Measurements from ENCODE around the gene NCR2. TPM values are rescaled to one million over a fixed set of nuclear protein-coding genes. Genes with fewer than 3 reads are reported as not detected.

NCR2 gene
- polyA plus RNA-seq, 1 of the 3 experiments (the other 2 are of a cell fraction), result not detected

DNA sequence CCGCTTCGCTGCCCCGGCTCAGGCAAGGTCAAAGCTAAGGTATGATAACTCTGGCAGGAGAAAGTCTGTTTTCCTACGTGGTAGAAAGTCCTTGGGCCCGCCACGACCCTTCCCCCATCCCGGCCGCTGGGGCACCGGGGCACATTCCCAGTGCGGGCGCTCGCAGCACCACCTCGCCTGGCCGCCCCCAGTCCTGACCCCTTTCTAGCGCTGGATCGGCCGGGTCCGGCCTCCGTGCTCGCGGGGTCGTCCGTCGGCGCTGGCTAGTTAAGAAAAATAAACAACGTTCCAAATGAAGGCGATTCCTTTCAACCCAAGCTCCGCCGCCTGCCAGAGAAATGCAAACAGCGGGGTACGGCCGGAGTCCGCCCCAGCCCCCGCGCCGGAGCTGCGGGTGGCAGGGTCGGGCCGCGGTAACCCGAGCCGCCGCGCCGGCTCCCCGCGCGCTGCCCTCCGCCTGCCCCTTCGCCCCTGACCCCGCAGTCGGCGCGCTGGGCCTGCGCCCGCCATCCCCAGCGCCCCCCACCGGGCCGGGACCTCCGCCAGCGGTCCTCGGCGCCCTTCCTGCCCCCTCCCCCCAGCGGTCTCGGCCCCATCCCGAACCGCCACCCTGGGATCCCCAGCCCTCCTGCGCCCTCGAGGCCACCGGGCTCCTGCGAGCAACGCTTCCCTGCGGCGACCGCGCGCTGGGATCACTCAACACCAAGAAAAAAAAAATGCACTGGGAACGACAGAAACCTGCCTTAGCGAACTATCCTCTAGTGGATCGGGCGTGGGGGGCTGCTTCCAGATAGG is 37.6 kb downstream of the NCR2 start:
- Histone ChIP-seq H3K4me1 (ENCODE audit: control insufficient read depth in 1 of 2, insufficient read depth in 2 of 2, low read depth in 1 of 2, low read length in 1 of 2) (peaks cover 2 to 3% of the 10 kb centered on the region in 2 experiments; a peak in 1 of 4 replicates), H3K4me3 (ENCODE audit: low read depth in 2 of 2, low read length in 1 of 2) (peak overlapping the region in 1 of 2 experiments; percentile 26; a peak in 1 of 4 replicates), H4K20me1 (ENCODE audit: insufficient read depth) (no peaks in the 10 kb centered on the region), H3F3A (replicated peaks; ENCODE audit: insufficient read depth) (peaks cover 3% of the 10 kb centered on the region), H2AFZ (ENCODE audit: low read depth) (no peak overlapping the region), H3K9me3 (no peaks in the 10 kb centered on the region), H3K79me2 (ENCODE audit: insufficient read depth) (no peaks in the 10 kb centered on the region), H3K9ac (no peak overlapping the region), H3K27ac (ENCODE audit: low read depth in 2 of 2, low read length in 1 of 2) (no peak overlapping the region), H3K36me3 (replicated peaks in 1 of 2; ENCODE audit: control insufficient read depth in 1 of 2, insufficient read depth in 2 of 2, low read length in 1 of 2) (no peaks in the 10 kb centered on the region), H3K27me3 (ENCODE audit: insufficient read depth) (peaks cover 87% of the 10 kb centered on the region), H3K9me2 (no peaks in the 10 kb centered on the region), H3K4me2 (peak overlapping the region; percentile 71; the same call in 1 of the 2 replicates)
- ChIA-PET CTCF (interaction anchor here (0.7 to 12.1 kb wide), 13 partner anchors 8 to 311 kb away, joined by 3 to 285 read pairs (median 6); no protein-coding TSS in a partner anchor), POLR2A (no interaction called here)
- WGBS (ENCODE audit: low lambda C conversion rate), result 14% methylated on average over 25 of the region's 81 CpGs
- TF ChIP-seq EZH2phosphoT487 (IDR thresholded peaks at IDR 0.05; ENCODE audit: borderline replicate concordance, low read depth) (0 out of 2 replicates have a peak, but pooled peaks have one; percentile 74), MEF2A (IDR thresholded peaks at IDR 0.05; ENCODE audit: borderline replicate concordance, low read depth) (no peak)
- DNase-seq, result peak; percentile 47

- Histone ChIP-seq H3K4me3 (ENCODE audit: low read depth in 2 of 2, low read length in 1 of 2) (no peak overlapping the region), H3K27me3 (ENCODE audit: insufficient read depth) (peaks cover 92% of the 10 kb centered on the region), H3K27ac (ENCODE audit: low read depth in 2 of 2, low read length in 1 of 2) (no peak overlapping the region), H3K4me1 (ENCODE audit: control insufficient read depth in 1 of 2, insufficient read depth in 2 of 2, low read depth in 1 of 2, low read length in 1 of 2) (peaks cover 2 to 3% of the 10 kb centered on the region in 2 experiments; a peak in 1 of 4 replicates), H3K9me2 (no peaks in the 10 kb centered on the region), H2AFZ (ENCODE audit: low read depth) (no peak overlapping the region), H3K36me3 (replicated peaks in 1 of 2; ENCODE audit: control insufficient read depth in 1 of 2, insufficient read depth in 2 of 2, low read length in 1 of 2) (no peaks in the 10 kb centered on the region), H3K9ac (no peak overlapping the region), H3K9me3 (no peaks in the 10 kb centered on the region), H3F3A (replicated peaks; ENCODE audit: insufficient read depth) (peaks cover 3% of the 10 kb centered on the region), H3K79me2 (ENCODE audit: insufficient read depth) (no peaks in the 10 kb centered on the region), H4K20me1 (ENCODE audit: insufficient read depth) (no peaks in the 10 kb centered on the region), H3K4me2 (no peak overlapping the region; the same call in 1 of the 2 replicates)
- no peak for TF ChIP-seq RAD21 (IDR thresholded peaks at IDR 0.05; ENCODE audit: low read length)
- no peak for TF ChIP-seq TCF12 (IDR thresholded peaks at IDR 0.05)
- TF ChIP-seq NFIC (IDR thresholded peaks at IDR 0.05; ENCODE audit: borderline replicate concordance), result no peak
- no peak for TF ChIP-seq REST (IDR thresholded peaks at IDR 0.05; ENCODE audit: low read depth, low read length)
- TF ChIP-seq FOXJ3 (CRISPR knock-in tag; IDR thresholded peaks at IDR 0.05), result no peak
- no peak for TF ChIP-seq MXI1 (IDR thresholded peaks at IDR 0.05; ENCODE audit: low read depth, low read length)
- TF ChIP-seq PBX3 (IDR thresholded peaks at IDR 0.05), result no peak
- no peak for TF ChIP-seq ELF1 (IDR thresholded peaks at IDR 0.05)
- TF ChIP-seq POLR2AphosphoS5 (IDR thresholded peaks at IDR 0.05; ENCODE audit: low read depth, low read length), result no peak
- TF ChIP-seq JUND (IDR thresholded peaks at IDR 0.05), result no peak
- TF ChIP-seq GABPA (IDR thresholded peaks at IDR 0.05; ENCODE audit: low read depth), result no peak
- peak; percentile 27 for DNase-seq
- ChIA-PET CTCF (interaction anchor here (0.7 to 12.1 kb wide), 15 partner anchors 8 to 414 kb away, joined by 3 to 285 read pairs (median 4); partner anchors contain the start of gene TOMM6), POLR2A (no interaction called here)
- no CpG with 5 or more reads among the region's 22 CpGs for WGBS (ENCODE audit: low lambda C conversion rate)
Measured at GRCh38 chr6:41373627-41373918, 38.2 kb downstream of the NCR2 start.

All from SK-N-SH (cell line).